ENCODE results near the gene DDB1. TPM values are rescaled to one million over a fixed set of nuclear protein-coding genes. Genes with fewer than 3 reads are reported as not detected.

DDB1 gene
- total and polyA plus RNA-seq, 9 of the 15 experiments (the other 6 are each of a cell fraction or from before 2014, with no cell fraction given): 172 to 361 (median 266) TPM

GRCh38 chr11:61361741-61362541, 29.0 kb upstream of the DDB1 start, which contains the start of the genes CYB561A3 and TMEM138 (continued):
- TF ChIP-seq AFF1 (IDR thresholded peaks at IDR 0.05; ENCODE audit: low read depth in 1 of 2, partially characterized antibody in 2 of 2) (peak; percentile 33 to 69), LARP7 (IDR thresholded peaks at IDR 0.05) (peak; percentile 19; the same call in 1 of the 2 replicates), TBP (optimal IDR thresholded peaks at IDR 0.05; ENCODE audit: low read depth, low read length) (peak; percentile 95), TARDBP (IDR thresholded peaks at IDR 0.05) (peak; percentile 62; the same call in 1 of the 2 replicates), PTTG1 (tag; IDR thresholded peaks at IDR 0.05; ENCODE audit: low read depth) (no peak), IRF1 (CRISPR knock-in tag; IDR thresholded peaks at IDR 0.05; ENCODE audit: borderline replicate concordance) (no peak), HNRNPL (IDR thresholded peaks at IDR 0.05; ENCODE audit: low read depth, low read length) (peak; percentile 85), MBD2 (IDR thresholded peaks at IDR 0.05; ENCODE audit: borderline replicate concordance, low read depth) (peak; percentile 28), PCBP1 (IDR thresholded peaks at IDR 0.05; ENCODE audit: low read depth, low read length, poor library complexity, severe bottlenecking) (no peak), MCM5 (IDR thresholded peaks at IDR 0.05; ENCODE audit: low read depth) (no peak), ZBTB33 (CRISPR knock-in tag; IDR thresholded peaks at IDR 0.05) (peak; percentile 60), MAX (CRISPR knock-in tag; IDR thresholded peaks at IDR 0.05) (peak; percentile 92), ZNF41 (CRISPR knock-in tag; conservative IDR thresholded peaks at IDR 0.05) (no peak), CBX1 (IDR thresholded peaks at IDR 0.05; ENCODE audit: low read depth) (peak; percentile 21; the same call in 1 of the 2 replicates), NFE2L1 (tag; IDR thresholded peaks at IDR 0.05; ENCODE audit: borderline replicate concordance, low read depth) (no peak)
